ENCODE results near the gene SPAG16.

DNA sequence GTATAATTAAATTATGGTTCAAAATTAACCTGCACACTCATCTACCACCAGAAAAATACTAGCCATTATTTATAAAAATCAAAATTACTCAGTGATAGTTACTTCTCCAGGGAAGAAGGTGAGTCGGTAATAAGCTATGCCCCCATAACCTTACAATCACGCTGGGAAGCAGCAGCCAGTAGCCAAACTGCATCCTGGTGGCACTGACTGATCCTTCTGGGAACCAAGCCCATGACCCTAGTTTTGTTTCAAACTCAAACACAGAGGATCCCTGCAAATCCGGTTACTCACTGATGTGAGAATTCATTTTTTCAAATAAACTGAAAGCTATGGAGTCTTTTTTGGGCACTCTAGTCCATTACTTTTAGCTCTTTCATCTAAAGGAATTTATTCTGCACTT, 1038.4 kb downstream of the SPAG16 start:
- TF ChIP-seq, protein P1, sequence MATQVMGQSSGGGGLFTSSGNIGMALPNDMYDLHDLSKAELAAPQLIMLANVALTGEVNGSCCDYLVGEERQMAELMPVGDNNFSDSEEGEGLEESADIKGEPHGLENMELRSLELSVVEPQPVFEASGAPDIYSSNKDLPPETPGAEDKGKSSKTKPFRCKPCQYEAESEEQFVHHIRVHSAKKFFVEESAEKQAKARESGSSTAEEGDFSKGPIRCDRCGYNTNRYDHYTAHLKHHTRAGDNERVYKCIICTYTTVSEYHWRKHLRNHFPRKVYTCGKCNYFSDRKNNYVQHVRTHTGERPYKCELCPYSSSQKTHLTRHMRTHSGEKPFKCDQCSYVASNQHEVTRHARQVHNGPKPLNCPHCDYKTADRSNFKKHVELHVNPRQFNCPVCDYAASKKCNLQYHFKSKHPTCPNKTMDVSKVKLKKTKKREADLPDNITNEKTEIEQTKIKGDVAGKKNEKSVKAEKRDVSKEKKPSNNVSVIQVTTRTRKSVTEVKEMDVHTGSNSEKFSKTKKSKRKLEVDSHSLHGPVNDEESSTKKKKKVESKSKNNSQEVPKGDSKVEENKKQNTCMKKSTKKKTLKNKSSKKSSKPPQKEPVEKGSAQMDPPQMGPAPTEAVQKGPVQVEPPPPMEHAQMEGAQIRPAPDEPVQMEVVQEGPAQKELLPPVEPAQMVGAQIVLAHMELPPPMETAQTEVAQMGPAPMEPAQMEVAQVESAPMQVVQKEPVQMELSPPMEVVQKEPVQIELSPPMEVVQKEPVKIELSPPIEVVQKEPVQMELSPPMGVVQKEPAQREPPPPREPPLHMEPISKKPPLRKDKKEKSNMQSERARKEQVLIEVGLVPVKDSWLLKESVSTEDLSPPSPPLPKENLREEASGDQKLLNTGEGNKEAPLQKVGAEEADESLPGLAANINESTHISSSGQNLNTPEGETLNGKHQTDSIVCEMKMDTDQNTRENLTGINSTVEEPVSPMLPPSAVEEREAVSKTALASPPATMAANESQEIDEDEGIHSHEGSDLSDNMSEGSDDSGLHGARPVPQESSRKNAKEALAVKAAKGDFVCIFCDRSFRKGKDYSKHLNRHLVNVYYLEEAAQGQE (IDR thresholded peaks at IDR 0.05; ENCODE audit: insufficient read depth in 1 of 2, low read depth in 2 of 2, low read length in 2 of 2) = no peak
- TF ChIP-seq POLR2AphosphoS5 (IDR thresholded peaks at IDR 0.05; ENCODE audit: low read depth, low read length) (no peak), TAF1 (IDR thresholded peaks at IDR 0.05; ENCODE audit: borderline replicate concordance, insufficient read depth, low read length) (no peak), SIN3A (IDR thresholded peaks at IDR 0.05; ENCODE audit: borderline replicate concordance, insufficient read depth, low read length) (no peak)
